HG03571 (cell line): Measurements from ENCODE around the gene VAX1.
"Not testable (repeated sequence)": the region's sequence is repeated elsewhere in the genome, so short reads cannot be mapped to it uniquely, and the experiment has no call there.

ENCODE experiments used
- ATAC-seq: cut with Tn5 transposase; IDR thresholded peaks from one replicate; pipeline ENCODE4 v1.9.1; 2021; ENCODE audit not compliant: unreplicated experiment

Gene VAX1

DNA sequence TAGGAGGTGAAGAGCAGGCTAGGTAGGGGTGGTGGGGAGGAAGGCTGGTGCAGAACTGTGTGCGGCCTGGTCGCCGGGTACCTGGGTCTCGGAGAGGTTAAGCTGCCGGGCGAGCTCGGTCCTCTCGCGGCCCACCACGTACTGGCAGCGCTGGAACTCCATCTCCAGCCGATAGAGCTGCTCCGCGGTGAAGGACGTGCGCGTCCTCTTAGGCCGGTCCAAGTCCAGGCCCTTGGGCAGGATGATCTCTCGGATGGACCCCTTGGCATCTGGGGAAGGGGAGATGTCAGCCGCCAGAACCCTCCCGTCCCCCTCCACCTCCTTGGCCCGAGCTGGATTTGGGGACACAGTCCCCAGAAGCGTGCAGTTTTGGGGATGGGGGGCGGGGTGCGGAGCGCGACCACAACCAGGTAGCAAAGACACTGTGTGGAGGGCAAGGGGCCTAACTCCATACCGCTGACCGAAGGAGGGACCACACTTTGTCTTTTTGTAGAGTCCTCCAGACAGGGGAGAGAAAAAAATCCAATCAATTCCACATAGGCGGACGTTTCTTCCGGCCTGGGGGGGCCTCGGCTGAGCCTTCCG lies 1.6 kb downstream of the VAX1 start:
- no peak for ATAC-seq

DNA sequence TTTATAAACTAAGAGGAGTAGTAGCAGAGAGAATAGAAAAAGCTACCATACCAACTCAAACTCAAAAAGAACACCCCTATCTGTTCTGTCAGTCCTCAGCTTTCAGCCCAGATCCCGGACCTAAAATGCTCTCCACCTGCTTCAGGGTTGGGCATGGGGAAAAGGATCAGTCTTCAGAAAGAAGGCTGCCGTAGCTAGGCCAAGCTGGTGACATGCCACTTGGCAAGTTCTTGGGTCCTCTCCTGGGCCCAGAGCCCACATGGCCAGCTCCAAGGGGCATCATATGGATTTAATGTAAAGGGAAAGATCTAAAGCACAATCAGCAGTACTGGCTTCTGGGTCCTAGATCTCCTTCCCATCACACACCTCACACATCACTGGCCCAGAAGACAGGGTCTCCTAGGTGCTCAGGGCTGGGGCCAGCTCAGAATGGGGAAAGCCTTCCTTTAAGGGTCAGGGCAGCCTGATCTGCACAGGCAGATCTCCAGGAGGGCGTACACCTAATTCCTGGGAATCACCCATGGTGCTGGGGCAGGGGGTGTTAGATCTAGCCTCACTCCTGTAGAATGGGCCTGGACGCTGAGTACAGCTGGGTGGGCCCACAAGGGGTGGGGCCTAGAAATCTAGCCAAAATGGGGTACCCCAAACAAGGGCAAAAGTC lies 2.5 kb downstream of the VAX1 start:
- no peak for ATAC-seq

DNA sequence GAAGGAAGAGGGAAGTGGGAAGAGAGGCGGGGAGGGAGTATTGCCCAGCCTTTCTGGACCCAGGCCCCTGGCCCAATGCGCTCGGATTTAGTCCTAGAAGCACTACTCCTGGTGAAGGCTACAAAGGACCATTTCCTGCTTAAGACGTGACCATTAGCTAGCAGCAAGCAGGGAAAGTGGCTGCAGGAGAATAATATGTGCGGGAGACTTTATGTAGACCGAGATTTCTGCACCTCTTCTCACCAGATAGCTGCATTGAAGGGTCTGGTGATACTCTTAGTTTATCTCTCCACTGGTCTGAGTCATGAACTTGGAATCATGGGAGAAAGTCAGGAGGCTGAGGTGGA lies 3.1 kb downstream of the VAX1 start:
- no peak for ATAC-seq

GRCh38 chr10:117134306-117135025 lies 3.6 kb downstream of the VAX1 start:
- no peak for ATAC-seq

- ATAC-seq = no peak
These were observed 4.1 kb downstream of the VAX1 start for GRCh38 chr10:117134056-117134305.

GRCh38 chr10:117133273-117134055 lies 4.6 kb downstream of the VAX1 start:
- no peak for ATAC-seq

GRCh38 chr10:117132751-117133231 lies 5.3 kb downstream of the VAX1 start:
- no peak for ATAC-seq

DNA sequence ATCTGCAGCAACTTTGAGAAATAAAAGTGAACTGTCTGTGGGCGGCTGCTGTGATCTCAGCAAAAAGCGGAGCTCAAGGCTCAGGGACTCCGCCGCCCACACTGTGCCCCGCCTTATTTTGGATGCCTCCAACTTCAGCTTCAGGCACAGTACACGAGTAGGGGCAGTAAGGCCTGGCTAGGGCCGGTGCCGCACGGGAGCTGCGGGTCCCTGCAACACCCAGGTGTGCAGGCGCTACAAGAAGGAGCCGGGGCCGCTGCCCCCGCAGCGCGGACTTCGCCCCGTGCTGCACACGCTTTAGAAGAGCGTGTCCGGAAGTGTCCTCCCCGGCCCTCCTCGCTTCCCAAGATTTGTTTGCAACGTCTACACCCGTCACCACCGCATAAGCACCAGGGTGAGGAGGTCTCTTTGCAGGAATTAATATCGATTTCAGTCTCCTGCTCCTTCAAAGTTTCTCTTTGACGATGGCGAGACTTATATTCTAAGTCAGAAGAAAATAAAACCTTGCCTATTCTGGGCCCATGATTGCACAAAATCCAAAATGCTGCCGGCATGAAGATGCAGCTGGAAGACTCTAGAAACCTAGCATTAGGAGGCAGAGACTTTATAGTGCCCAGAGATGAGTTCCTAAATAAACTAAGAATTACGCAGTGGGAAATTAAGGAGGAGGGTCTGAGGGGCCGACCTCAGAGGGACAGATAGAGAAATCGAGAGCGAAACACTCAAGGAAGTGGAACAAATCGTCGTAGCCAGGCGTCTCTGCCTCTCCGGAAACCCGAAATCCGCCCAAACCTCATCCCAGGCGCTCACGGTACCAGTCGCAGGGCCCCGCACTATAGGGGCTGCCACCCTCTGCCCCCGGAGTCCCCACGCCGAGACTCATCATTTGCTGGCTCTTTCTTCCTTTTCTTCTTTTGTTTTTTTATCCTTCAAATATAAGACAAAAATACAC lies 6.4 kb downstream of the VAX1 start:
- ATAC-seq = no peak

GRCh38 chr10:117130862-117131375 lies 7.2 kb downstream of the VAX1 start:
- no peak for ATAC-seq

- no peak for ATAC-seq
These were observed 7.7 kb downstream of the VAX1 start for GRCh38 chr10:117130346-117130745.

GRCh38 chr10:117126645-117127044 lies 11.4 kb downstream of the VAX1 start:
- not testable (repeated sequence) for ATAC-seq

DNA sequence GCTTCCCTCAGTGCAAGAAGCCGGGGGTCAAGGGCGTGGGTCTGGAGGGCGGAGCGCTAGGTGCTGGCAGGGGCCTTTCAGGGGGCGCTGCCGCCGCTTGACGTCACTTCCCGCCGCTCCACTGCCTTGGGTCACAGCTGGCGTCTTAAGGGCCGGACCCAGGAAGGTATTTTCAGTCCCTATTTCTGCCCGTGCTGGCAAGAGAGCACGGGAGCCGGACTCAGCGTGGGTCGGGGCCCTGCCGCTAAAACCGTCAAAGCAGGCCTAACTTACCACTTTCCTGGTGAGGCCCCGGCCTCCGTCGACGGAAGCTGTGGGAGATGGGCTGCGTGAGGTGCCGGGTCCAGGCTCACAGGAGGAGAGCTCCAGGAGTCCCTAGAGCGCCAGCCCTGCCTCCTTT lies 12.0 kb downstream of the VAX1 start:
- no peak for ATAC-seq

- no peak for ATAC-seq
These were observed 25.9 kb downstream of the VAX1 start for GRCh38 chr10:117112220-117112619.

DNA sequence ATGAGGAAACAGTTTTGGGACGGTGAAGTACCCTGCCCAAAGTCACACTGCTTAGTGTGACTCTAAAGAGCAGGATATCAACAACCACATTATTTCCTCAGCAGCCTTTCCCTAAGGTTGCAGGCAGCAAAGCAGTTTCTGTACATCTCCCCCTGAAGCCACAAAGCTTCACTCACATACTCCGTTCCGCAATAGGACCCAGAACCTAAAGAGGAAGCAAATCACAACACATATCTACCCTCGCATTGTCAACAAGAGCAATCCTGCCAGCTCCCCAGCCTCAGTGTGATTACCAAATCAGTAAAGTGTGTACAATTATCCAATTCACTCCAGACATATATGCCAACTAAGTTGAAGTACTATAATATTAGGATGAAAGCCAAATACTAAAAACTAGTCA lies 30.8 kb downstream of the VAX1 start:
- no peak for ATAC-seq

GRCh38 chr10:117096599-117097201 lies 41.4 kb downstream of the VAX1 start:
- ATAC-seq = no peak

GRCh38 chr10:117094856-117095255 lies 43.2 kb downstream of the VAX1 start:
- ATAC-seq = no peak

DNA sequence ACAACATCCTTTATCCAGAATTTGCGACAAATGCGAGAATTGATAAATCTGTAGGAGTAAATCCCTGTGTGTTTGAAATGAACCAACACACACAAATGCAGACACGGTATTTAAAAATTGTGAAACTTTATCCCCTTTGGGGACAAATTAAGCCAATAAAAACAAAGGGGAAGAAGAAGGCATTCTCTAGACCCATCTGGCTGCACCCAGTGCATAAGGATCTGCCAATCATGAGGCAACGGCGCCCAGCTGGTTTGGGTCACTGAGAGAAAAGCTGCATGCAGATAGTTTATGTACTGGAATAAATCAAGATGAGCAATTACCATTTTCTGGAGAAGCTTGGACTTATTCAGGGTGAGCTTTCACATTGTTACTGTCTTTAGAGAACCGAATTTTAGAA lies 45.7 kb downstream of the VAX1 start:
- ATAC-seq = no peak

DNA sequence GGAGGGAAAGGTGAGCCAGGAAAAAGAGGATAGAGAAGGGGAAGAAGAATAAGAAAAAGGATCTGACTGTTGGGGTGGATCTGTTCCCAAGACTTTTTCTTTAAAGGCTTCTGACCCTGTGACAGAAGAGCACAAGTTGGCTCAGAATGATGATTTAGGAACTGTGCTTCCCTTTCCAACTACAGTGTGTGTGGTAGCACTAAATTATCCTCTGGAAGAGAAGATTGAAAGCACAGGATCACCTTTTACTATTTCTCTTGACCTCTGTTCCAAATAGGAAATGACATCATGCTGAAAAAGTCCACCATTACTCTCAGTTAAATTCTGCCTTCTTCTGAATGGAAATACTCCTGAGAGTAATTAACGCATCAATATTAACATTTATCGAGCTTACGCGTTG lies 47.2 kb downstream of the VAX1 start:
- no peak for ATAC-seq

- ATAC-seq = no peak
These were observed 50.5 kb downstream of the VAX1 start for GRCh38 chr10:117087521-117087920.

DNA sequence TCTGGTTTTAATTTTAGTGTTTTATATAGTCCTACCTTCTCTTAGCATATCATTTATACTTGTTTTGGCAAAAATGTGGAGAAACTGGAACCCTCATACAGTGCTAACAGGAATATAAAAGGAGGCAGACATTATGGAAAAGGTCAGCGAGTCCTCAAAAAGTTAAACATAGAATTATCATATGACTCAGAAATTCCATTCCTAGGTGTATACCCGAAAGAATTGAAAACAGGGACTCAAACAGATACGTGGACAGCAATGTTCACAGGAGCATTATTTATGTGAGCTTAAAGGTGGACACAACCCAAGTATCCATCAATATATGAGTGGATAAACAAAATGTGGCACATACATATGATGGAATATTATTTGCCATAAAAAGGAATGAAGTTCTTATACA lies 51.5 kb downstream of the VAX1 start:
- no peak for ATAC-seq
